C4-2B (cell line): ENCODE measurements around the gene NUFIP1.

Source experiments
- H3K27ac ChIP-seq: fragments of 450-650 bp; 2 replicates; pipeline ENCODE4 v1.5.1; 2017
- ZFX ChIP-seq: fragments of 450-650 bp; IDR thresholded peaks from 2 replicates; pipeline ENCODE4 v1.6.1; 2017
- TF ChIP-seq, protein P1 (sequence below): fragments of 450-650 bp; conservative IDR thresholded peaks from 2 replicates; pipeline ENCODE4 v1.5.1; 2017; ENCODE audit warnings: mild to moderate bottlenecking

Gene NUFIP1

DNA sequence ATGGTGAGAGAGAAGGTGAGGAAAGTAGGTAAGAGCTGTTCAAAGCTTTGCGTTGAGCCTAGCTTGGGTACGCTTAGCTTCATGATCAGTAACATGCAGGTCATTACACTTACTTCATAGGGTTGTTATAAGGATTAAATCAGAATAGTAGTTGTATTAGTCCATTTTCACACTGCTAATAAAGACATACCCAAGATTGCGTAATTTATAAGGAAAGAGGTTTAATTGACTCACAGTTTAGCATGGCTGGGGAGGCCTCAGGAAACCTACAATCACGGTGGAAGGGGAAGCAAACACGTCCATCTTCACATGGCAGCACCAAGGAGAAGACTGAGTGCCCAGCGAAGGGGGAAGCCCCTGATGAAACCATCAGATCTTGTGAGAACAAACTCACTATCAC, 21.9 kb upstream of the NUFIP1 start:
- TF ChIP-seq, protein P1, sequence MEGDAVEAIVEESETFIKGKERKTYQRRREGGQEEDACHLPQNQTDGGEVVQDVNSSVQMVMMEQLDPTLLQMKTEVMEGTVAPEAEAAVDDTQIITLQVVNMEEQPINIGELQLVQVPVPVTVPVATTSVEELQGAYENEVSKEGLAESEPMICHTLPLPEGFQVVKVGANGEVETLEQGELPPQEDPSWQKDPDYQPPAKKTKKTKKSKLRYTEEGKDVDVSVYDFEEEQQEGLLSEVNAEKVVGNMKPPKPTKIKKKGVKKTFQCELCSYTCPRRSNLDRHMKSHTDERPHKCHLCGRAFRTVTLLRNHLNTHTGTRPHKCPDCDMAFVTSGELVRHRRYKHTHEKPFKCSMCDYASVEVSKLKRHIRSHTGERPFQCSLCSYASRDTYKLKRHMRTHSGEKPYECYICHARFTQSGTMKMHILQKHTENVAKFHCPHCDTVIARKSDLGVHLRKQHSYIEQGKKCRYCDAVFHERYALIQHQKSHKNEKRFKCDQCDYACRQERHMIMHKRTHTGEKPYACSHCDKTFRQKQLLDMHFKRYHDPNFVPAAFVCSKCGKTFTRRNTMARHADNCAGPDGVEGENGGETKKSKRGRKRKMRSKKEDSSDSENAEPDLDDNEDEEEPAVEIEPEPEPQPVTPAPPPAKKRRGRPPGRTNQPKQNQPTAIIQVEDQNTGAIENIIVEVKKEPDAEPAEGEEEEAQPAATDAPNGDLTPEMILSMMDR = no peak
- TF ChIP-seq ZFX = no peak
- no peak overlapping the region for H3K27ac ChIP-seq

GRCh38 chr13:45007823-45008222, 18.6 kb upstream of the NUFIP1 start:
- no peak overlapping the region for H3K27ac ChIP-seq
- TF ChIP-seq, protein P1 = no peak
- TF ChIP-seq ZFX = no peak

DNA sequence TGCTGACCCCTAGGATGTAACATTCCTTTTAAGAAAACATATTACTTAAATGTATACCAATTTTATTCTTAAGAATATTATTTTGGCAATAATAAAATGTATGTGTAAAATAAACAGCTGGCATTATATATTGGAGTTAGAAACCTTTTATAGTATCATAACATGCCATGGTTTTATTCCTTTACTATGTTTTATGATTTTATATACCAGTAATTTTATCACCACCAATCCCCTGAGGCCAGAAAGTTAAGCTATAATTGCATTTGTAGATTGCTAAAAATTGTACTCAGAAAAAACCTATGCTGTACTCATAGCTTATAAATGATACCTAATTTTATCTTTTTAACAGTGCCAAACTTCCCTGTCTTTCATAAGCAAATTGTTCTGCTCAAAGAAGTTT, 18.0 kb upstream of the NUFIP1 start:
- TF ChIP-seq, protein P1 = no peak
- no peak for TF ChIP-seq ZFX

GRCh38 chr13:45004096-45004495, 14.8 kb upstream of the NUFIP1 start:
- TF ChIP-seq, protein P1 = no peak
- no peak for TF ChIP-seq ZFX
- no peak overlapping the region for H3K27ac ChIP-seq

More for the DNA sequence above, 18.0 kb upstream of the NUFIP1 start:
- no peak overlapping the region for H3K27ac ChIP-seq

GRCh38 chr13:45003417-45003816, 14.1 kb upstream of the NUFIP1 start:
- no peak for TF ChIP-seq ZFX
- TF ChIP-seq, protein P1 = no peak
- H3K27ac ChIP-seq = no peak overlapping the region

GRCh38 chr13:44989941-44990340, 670 bp upstream of the NUFIP1 start:
- peak; percentile 51 for TF ChIP-seq ZFX
- TF ChIP-seq, protein P1 = no peak
- peak overlapping the region; percentile 80 for H3K27ac ChIP-seq

DNA sequence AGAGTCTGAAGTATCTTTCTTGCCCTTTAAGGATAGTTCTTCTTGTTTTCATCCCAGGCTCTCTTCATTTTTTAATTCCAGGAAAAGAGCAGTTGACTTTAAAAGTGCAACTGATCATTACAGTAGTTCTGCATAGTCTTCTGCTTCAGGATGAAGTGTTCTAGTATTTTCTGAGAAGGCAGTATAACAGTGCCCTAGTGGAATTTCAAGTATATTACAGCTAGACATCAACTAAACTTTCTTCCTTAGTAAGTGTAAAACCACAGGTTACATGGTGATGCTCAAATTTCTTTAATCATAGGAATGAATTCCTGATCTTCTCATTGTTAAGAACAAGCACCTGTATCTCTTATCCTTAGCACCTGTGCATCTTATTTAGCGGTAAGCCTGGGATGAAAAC, 10.9 kb downstream of the NUFIP1 start:
- H3K27ac ChIP-seq = no peak overlapping the region
- TF ChIP-seq, protein P1 = peak; percentile 23
- TF ChIP-seq ZFX = no peak
